NCI-H774 (cell line): ENCODE data around the gene RALGPS1.

ENCODE experiments used
- DNase-seq: peaks from one replicate; lab custom pipeline; 2025; lab: John Stamatoyannopoulos, UW

The RALGPS1 gene

DNA sequence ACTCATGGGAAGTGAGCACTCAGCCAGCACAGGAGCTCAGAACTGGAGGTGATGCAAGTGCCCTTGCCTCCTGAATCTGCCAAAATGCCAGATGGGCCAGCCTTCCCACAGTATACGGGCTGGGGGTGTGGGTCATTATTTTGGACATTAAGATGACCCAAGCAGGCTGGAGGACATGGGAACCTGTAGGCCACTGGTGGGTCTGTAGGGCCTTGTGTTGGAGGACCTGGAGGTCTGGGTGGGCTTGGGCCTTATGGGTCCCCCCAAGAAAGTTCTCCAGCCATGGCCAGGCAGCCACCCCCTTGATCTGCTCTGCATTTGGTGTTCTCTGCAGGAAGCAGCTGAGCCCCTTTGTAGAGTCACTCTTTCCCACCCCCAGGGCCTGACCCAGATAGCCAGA is 278.9 kb downstream of the RALGPS1 start:
- DNase-seq = no peak

DNA sequence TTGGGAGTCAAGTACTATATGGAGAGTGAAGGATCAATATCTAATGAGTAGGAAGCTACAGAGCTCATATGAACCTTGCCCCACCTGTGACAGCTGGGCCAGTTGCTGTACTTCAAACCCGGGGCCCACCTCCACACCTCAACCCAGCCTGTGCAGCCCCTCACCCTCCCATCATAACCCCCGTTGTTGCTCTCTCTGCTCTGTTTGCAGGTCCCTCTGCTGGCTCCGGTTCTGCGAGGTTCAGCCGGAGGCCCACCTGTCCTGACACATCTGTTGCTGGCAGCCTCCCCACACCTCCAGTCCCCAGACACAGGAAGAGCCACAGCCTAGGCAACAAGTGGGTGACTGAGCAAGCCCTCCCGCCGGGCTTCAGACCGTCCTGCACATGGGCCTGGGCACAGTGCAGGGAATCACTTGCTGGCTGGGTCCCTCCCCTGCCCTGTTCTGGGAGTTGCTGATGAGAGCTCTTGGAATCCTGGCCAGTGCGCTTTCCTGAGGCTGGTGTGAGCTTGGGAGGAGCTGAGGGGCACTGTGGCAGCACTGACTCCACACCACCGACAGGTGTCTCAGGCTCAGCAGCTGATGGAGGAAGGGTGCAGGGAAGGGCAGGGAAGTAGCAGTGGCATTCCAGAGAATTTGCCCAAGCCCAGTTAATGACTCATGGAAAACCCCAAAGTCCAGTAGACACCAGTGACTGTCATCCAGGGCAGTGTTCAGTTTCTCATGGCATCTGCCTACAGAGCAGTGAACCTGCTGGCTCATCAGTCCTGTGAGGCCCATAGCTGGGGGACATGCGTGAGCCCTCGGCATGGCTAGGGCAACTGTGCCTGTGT is 280.5 kb downstream of the RALGPS1 start:
- DNase-seq = no peak

DNA sequence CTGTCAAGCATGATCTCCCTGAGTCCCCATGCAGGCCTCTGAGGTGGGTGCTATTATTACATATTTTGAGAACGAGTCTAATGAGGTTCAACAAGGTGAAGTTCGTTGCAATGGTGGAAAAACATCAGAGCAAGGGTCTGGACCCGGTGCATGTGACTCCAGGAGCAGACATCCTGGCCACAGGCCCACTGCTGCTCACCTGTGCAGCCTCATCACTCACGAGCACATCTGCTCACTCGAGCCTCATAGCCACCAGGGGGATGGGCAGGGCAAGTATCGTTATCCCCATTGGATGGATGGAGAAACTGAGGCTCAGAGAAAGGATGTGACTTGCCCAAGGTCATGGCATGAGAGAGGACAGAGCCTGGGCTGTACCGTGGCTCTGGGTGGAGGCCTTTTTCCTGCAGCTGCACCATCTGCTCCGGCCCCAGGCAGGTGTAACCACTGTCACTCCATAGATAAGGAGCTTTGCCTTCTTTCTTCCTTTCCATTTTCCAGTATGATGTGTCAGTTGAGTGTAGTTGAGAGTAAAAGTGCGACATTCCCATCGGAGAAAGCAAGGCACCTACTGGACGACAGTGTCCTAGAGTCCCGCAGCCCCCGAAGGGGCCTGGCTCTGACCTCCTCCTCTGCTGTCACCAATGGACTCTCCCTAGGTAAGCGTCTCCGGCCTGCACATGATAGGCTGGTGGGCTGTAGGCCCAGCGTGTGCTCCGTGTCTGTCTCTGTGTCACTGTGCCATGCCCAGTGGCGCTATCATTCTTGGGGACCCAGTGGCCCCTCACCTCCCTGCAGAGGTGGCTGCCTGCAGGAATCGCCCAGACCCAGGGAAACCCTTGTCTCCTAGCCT is 281.6 kb downstream of the RALGPS1 start:
- DNase-seq = no peak

DNA sequence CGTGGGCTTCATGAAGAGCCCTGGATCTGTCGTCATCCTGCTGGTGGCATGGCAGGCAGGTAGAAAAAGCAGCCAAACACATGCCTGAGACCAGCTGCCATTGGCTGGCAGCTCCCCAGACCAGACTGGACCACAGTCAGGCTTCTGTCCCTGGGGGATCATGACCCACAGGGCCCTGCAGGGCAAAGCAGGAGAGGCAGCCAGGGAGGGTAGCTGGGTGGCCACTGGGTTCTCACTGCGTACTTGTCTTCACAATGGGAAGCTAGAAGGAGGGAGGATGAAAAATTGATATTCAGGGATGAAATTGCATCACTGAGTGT is 282.2 kb downstream of the RALGPS1 start:
- DNase-seq = no peak

DNA sequence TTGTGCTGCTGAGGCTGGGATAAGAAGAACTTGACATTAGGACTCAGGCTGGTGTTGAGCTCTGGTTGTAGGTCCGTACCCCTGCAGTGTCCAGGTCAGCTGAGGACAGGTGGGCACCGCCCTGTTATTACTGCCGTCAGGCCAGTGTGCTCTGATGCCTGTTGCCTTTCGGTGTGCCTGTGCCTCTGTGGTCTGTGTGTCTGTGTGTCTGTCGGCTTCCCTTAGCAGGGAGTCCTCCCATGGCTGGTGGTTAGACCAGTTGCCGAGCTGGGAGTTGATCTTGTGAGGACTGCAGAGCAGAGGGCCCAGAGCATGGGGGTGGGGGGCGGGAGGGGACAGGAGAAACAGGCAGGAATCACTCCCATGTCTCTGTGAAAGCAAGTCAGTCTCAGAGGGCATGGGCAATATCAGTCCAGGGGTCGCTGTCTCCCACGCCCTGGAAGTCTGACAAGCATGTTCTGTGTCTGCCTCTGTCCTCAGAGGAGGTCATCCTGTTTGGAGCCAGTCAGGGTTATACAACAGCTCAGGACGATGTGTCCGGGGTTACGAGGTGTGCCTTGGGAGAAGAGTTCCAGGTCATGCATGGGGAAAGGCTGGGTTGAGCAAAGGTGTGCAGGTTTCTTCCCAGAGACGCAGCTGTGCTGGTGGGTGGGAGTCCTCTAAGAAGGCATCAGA is 282.7 kb downstream of the RALGPS1 start:
- no peak for DNase-seq

DNA sequence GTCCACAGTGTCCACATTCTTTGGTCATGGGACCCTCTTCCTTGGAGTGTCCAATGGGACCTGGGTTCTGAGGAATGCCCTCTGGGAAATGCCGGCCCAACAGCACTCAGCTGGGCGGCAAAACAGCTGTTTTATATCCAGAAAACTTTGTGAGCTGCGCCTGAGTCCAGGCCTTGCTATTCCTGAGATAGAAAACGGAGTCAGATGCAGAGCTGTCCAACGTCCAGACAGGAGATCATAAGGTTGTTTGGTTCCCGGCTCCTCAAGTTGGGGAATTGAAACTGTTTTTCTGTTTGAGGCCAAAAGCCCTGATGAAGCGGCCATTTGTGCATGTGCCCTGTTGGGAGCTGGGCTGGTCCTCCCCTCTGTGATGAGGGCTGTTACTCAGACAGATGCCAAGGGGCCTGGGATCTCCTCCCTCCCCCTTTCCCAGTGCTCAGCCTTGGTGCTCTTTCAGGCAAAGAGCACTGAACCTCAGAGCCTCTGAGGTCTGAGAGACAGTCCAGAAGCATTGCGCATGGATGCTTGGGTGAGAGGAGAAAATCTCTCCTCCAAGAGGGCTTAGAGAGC is 283.4 kb downstream of the RALGPS1 start:
- DNase-seq = no peak

DNA sequence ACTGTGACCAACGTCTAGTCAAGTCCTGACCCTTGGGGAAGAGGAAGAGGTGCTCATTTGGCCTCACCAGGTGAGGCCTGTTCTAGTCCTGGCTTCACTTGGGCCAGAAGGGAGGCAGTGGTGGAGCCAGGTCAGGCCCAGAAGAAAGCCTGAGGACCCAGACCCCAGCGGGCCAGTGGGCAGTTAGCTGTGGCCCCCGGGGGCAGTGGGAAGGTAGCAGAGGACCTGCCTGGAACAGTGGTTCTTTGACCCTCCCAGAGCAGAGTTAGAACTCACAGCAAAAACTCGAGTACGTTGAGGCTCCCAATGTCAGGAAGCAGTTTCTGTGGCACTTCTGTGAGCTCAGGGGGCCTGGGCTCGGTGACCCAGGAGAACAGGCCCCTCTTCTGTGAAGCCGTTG is 284.0 kb downstream of the RALGPS1 start:
- DNase-seq = no peak

DNA sequence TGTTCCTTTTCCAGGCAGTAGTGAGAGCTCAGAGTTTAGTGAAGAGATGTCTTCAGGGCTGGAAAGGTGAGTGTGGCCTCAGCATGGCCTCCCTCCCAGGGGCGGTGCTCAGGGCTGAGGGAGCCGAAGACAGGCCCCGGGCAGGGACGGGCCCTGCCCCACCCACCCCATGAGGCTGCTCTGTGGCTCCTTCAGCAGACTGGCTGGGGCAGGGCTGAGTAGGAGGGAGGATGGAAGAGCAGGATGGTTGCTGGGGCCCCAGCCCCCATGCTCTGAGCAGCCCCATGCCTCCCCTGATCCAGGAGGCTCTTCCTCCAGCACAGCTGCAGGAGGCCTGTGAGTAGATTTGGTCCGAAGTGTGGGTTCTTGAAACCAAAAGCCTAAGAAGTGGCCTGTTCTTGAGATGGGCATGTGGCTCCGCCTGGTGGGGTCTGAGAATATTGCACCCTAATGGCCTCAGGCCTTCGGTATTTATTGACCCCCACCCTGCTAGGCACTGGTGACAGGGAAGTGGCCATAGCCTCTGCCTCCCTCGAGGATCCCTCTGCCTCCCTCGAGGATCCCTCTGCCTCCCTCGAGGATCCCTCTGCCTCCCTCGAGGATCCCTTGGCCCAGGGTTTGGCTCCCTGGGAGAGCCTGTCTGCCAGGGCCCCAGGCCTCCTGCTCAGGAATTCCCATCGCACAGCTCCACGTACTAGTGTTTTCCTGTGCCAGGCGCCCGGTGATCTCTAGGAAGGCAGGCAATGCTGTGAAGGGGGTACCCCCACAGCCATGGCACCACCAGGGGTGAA is 284.6 kb downstream of the RALGPS1 start:
- DNase-seq = peak; percentile 73

DNA sequence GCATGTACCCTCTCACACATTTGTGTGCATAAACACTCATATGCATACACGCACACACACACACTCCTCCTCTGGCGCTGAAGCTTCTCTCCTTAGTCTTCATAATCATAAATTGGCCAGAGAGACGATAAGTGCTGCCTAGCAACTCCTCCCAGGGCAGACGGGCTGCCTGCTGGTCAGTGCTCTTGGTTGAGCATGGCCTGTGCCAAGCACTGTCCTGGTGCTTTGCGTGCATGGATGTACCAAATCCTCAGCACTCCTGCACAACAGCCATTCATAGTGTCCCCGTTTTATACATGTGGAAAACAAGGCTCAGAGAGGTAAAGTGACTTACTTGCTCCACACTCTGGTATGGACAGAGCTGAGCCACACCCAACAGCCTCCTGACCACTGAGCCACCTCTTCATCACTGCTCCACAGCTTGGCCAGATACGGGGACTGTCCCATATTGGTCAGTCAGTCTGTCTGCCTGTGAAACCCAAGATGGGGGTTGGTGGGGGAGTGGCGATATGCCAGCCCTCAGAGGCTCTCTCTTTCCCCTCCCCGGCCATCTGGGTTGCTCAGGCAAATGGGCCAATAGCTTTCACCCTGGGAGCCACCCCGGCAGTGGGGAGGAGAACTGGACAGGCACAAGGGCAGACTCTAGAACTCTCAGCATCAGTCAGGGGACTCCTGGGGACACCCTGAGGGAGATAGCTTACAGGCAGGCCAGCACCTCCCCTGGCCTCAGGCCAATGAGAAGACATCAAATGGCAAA is 285.7 kb downstream of the RALGPS1 start:
- no peak for DNase-seq

DNA sequence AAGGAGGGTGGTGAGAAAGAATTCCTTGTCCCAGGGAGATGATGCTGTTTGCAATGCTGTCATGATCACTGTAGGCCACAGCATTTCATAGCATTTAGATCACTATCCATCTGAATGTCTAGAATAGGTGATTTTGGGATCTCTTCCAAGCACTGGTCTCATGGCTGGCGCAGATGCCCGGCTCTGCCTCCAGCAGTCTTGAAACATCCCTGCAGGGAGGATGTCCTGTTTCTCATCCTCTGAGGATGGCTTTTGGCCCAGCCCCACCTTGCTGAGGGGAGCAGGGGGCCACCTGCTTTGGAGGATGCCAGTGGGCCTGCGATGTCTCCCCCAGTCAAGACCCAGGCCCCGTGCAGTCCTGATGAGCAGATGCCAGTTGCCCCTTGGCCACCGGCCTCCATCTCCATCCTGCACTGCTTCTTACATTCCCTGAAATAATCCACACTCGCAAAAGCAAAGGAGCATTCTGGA is 286.5 kb downstream of the RALGPS1 start:
- DNase-seq = no peak

DNA sequence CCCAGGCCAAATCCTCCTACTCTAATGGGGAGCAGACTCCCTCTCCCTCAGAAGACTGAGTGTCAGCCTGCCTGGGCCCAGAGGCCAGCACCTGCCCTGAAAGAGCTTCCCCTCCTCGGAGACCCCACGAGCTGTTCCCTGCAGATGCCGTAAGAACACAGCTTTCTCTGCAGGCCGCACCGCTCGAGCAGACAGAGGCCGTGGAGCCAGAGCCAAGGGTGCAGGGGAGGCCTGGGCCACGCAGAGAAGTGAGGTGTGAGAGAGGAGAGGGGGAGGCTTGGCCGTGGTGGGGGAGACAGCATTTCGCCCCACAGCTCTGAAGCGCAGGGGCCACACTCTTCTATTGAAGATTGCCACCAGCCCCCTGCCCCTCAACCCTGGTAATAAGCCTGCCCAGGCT is 287.1 kb downstream of the RALGPS1 start:
- no peak for DNase-seq

DNA sequence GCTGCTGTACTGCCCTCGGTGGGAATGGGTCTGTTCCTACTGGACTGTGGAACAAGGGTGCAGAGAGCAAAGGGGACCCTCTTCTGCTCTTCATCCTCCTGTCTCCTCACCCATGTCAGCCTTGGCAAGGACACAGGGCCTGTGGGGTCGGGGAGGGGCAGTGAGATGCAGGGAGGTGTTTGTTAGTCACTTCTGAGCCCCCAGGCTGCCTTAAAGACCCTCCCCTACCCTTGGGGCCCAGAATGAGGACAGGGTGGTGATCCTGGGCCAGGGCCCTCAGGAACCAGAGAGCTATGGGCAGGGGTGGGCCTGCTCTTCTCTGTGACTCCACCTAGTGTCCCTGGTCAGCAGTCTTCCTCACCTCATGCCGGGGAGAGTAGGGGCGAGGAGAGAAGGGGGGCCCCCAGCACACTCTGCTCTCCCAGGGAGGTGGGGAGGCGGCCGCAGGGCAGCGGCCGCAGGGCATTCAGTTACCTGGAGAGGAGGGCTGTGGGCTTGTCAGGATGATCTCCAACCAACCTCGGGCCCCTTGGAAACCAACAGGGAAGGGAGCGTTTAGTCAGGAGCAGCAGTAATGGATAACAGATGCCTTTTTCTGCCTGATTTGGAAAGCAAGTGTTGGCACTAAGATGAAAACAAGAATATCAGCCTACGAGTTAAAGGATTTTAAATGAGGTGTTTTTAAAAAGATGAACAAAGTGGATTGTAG is 288.0 kb downstream of the RALGPS1 start:
- no peak for DNase-seq

DNA sequence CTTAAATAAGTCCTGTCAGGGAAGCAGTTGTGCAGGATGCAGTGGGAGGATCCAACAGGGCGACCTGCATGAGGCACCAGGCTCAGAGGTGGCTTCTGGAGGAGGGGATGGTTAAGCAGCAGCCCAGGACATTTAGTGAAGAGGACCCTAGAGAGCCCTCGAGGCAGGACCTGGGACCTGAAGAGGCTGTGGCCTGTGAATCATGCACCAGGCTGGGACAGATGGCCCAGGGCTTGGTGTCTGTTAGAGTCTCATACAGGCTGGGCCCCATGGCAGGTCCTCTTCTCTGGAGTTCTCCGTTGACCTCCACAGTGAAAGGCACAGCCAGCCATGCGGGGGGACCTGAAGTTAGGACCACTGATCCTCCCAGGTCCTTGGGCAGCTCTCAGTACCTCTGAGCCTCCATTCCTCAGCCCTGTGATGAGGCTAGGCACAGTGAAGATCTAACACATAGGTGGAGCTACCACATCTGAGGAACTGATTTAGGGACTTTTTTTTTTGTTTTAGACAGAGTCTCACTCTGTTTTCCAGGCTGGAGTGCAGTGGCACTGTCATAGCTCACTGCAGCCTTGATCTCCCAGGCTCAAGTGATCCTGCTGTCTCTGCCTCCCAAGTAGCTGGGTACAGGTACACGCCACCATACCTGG is 289.2 kb downstream of the RALGPS1 start:
- DNase-seq = no peak

DNA sequence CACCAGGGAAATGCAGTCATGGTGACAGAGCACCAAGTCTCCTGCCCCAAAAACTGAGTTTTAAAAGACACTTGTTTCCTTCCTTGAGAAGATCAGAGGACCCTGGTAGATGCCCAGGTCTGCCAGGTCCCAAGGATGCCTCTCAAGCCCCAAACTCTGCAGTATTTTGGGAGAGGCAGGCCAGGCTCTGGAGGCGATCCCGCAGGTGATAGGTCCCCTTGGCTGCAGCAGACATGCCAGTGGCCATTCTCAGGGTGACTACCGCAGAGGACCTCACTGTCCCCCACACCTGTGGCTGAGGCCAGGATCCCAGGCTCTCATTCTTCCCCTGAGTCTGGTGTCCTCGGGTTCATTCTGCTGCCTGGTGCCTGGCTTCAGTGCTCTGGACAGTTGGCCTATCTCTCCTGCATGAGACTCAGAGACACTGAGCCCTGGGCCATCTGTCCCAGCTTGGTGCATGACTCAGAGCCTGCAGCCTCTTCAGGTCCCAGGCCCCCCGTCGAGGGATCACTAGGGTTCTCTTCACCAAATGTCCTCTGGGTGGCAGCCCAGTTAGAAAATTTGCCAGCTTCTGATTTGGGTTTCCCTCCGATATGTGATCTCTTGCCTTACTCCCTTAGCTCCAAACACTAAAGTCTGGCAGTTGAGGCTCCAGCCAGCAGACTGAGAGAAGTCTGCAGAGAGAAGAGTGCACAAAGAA is 290.3 kb downstream of the RALGPS1 start:
- no peak for DNase-seq

DNA sequence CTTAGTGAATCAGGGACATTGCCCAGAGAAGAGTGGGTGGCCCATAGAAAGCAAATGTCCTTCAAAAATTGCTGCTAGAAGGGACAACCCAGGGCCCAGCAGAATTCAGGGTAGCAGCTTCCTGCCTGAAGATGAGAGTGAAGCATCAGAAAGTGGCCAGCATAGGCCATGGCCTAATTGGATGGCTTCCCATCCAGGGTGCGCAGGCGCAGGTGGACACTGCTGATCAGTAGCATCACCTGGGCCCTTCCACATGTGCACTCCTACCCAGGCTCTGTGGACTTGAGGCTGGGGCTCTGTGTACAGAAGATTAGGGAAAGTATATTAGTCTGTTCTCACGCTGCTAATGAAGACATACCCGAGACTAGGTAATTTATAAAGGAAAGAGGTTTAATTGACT is 291.4 kb downstream of the RALGPS1 start:
- DNase-seq = no peak

DNA sequence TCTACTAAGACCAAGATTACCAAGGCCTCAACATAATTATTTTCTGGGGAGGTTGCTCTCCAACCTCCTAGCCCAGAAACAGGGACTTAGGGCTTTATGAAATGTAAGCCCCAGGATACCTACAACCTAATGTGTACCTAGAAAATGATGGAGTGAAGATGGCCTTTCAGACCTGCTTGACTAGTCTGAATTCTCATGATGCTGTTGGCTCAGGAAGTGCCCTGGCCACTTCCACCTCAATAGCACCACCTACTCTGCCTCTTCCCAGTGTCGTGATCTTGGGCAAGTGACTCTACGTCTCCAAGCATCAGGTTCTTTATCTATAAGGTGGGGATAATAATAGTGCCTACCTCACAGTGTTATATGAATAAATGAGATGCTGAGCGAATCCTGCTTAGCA is 292.1 kb downstream of the RALGPS1 start:
- no peak for DNase-seq

DNA sequence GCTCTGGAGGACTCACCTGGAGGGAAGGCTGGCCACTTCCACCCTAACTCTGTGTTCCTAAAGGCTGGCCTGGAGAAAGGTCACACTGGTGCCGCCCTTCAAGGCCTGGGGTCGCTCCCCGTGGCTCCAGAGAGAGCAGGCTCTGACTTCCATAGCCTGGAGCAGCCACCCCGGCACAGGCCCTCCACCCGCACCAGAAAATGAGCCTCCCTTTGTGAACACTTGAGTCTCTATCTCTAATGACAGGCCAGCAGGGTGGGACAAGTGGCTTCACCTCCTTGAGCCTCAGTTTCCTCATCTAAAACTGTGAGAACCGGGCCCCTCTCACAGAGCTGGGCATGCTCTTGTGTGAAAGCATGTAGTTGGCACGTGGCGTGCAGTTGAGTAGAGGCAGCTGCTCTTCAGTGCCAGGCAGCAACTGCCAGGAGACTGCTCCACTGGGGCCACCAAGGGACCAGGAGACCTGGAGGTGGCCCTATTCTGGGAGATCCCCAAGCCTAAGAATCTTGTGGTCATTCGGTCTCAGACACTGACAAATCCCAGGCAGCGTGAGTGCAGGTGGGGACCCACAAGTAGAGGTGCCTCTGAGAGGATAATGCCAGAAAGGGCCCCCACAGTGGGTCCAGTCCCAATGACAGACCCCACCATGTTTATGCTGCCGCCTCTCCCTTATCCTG is 293.3 kb downstream of the RALGPS1 start:
- no peak for DNase-seq

DNA sequence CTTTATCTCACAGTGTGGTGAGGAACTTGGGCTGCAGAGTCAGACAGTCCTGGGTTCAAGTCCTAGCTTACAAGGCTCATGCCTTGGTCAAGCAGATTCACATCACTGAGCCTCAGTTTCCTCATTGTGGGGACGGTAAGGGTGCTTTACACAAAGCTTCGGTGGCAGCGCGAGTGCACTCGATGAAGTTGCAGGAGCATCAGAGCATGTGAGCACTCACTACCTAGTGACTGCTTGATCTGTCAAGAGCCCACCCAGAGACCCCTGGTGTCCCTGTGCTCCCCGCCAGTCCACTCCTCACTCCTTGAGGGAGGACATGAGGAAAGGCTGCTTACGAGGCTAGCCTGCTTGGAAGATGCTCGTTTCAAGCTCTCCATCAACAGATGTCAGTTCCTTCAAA is 293.8 kb downstream of the RALGPS1 start:
- DNase-seq = no peak
